ENCODE data around the gene VSIG4.

DNA sequence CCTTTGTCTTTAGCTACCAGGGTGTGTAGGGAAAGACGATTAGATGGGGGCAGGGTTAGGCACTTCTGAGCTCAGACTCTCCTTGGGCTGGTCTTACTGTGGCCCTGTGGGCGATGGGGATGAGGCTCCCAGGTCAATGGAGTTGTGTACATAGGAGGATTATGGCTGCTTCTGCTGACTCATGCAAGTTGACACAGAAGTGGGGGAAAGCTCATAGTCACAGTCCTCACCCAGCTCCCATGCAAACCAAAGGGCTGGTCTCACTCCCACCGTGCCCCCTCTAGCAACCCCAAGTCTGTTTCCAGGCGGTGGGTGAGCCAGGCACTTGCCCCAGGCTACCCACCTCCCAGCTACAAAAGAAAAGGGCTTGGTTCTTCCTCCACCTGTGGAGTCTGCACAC, 24.4 kb upstream of the VSIG4 start:
- TF ChIP-seq, protein P1, sequence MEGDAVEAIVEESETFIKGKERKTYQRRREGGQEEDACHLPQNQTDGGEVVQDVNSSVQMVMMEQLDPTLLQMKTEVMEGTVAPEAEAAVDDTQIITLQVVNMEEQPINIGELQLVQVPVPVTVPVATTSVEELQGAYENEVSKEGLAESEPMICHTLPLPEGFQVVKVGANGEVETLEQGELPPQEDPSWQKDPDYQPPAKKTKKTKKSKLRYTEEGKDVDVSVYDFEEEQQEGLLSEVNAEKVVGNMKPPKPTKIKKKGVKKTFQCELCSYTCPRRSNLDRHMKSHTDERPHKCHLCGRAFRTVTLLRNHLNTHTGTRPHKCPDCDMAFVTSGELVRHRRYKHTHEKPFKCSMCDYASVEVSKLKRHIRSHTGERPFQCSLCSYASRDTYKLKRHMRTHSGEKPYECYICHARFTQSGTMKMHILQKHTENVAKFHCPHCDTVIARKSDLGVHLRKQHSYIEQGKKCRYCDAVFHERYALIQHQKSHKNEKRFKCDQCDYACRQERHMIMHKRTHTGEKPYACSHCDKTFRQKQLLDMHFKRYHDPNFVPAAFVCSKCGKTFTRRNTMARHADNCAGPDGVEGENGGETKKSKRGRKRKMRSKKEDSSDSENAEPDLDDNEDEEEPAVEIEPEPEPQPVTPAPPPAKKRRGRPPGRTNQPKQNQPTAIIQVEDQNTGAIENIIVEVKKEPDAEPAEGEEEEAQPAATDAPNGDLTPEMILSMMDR (conservative IDR thresholded peaks at IDR 0.05; ENCODE audit: low read length), result no peak
- TF ChIP-seq EZH2phosphoT487 (IDR thresholded peaks at IDR 0.05; ENCODE audit: borderline replicate concordance), result no peak

All from Loucy (cell line).